Hematopoietic multipotent progenitor cell treated with erythropoietin and hydrocortisone succinate and interleukin-3 and kit ligand, for 15 days (in vitro differentiated cells): ENCODE measurements around the gene AUTS2.

Experiments used
- DNase-seq: peaks from one replicate; pipeline ENCODE4 v3.0.0-alpha.2; 2015; ENCODE audit warnings: low spot score

AUTS2 gene

DNA sequence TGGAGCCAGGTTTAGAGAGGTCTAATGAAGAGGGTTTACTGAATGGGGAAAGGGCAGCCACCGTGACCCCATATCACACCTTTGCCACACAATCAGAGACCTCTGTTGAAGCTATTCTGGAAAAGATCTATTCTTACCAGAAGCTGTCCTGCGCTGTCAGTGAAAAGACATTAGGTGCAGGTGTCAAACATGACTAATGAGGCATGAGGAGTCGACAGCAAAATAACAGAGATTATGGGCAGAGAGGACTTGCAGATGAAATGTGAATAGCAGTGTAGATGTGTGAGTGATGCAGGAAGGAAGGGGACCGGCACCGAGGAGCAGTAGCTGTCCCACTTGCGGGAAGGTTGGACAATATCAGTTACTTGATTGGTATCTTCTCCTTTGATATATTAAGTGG lies 906.0 kb downstream of the AUTS2 start:
- no peak for DNase-seq

DNA sequence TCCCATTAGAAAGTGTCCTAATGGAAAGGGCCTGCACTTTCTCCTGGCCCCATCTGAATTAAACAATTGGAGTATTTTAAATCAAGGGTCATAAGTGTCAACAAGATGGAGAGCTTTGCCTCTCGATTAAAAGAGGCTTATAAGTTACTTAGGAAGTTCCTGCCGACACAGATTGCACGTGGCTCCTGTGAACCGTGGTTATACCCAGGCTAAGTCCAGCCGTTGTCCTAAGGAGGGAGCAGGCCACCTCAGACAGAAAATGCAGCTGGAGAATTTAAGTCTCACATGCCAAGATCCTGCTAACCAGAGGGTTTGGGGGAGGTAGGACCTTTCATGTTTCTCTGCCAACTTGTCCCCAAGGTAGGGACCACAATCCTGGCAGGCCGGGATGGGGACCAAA lies 907.2 kb downstream of the AUTS2 start:
- no peak for DNase-seq

DNA sequence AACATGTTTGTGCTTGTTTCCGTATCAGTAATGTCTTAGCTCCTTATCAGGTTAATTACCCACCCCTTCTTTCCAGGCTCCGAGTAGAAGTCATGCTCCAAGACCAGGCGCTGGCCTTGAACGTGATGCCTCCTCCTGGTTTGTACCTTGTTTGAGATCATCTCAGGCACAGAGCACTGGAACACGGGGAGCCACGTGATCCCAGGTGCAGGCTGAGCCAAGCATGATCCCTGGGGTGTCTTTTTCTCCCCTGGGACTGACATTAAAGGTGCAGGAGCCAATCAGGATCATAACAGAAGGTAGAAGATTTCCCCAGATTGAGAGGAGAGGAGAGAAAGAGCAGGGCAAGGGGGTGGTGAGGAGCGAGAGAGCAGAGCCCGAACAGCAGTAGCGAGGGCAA lies 907.6 kb downstream of the AUTS2 start:
- no peak for DNase-seq

DNA sequence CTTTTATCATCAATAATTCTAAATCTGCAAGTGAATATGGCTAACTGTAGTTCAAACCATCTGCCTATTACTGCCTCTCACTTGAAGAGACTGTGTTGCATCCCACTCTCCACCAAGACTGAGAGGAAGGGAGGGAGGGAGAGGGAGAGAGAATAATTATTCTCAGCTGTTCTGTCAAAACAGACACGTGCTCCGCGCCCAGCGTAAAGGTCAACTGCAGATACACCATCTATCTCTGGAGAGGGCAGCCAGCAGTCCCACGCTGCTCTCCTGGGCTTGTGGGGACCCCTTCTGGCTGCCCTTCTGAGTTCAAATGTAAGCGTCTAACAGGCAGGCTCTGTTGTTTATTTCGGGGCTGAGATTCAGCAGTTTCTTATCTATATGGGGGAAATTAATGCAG lies 908.2 kb downstream of the AUTS2 start:
- DNase-seq: no peak

DNA sequence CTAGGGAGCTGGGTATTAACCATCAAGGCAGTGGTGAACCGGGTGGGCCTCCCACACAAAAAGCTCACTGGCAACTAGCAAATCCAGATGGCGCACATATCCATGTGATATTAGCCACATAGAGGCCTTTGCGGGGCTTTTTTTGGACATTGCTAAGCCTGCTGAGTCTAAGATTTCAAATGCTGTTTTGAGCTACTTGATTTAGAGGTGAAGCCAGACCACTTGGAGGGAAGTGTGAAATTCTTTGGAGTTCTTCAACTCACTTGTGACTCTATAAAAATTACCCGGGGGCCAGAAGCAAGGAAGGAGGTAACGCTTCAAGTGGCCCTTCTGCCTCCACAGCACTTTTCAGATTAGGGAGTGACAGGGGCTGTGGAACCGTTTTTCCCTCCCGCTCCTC lies 913.9 kb downstream of the AUTS2 start:
- no peak for DNase-seq

DNA sequence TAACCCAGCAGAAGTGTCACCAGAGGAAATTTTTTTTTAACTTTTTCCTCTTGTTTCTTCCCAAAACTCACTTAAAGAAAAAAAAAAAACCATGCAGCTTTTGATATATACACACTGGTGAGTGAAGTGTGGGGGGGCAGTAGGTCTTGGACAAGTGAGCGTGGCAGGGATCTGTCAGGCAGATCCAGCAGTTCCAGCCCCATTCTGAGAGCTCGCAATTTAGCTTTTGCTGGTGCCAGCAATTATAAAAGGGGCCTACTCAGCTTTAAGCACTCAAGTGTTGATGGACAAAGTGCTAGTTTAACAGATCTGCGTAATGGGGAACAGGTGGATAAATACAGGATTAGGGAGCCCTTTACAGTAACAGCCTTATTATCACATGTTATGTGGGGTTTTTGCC lies 914.5 kb downstream of the AUTS2 start:
- no peak for DNase-seq

DNA sequence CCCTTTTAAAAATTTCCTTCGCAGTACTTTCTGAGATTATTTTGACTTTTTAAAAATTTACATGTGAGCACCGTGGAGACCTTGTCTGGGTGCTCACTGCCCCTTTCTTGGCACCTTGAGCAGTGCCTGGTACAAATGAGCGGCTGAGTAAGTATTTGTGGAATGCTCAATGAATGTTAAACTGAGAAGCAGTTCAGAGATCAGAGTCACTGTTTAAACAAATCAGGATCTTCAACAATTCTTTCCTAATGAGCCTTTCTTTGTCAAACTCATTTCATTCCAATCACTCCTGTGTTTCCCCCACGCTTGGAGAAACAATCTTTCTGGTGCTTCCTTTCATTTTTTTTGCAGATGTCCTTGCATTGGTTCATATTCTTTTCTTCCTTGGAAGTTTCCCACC lies 922.3 kb downstream of the AUTS2 start:
- no peak for DNase-seq

DNA sequence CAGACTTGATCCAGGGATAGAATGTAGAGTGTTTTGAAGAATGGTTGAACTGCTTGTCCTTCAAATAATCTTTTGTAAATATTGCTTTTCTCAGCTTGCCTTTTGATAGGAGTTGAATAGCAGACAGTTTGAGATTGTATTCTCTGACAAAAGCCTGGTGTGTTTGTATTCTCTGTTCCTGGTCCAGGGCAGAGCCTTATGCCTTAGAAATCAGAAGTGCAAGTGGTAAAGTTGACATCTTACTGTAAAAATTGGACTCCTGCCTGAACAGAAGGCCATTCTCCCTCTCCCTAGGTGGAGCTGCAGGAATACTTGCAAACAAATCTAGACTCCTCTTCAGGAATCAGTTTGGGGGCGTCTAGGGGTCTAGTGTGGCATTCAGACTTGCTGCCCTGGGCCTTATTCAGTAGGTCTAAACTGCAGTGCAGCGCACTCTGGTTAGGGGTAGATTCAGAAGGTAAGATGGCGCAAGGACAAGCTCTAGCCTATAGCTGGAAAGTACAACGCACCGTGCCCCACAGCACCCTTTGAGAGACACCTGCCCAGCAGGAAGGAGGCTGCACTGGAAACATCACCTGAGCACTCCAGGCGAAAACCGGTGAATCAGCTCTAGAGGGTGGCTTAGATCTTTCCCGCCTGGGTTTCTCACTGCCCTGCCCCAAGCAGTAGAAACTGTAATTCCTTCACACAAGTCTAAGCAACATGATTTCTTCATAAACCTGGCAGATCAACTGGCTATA lies 925.1 kb downstream of the AUTS2 start:
- no peak for DNase-seq

DNA sequence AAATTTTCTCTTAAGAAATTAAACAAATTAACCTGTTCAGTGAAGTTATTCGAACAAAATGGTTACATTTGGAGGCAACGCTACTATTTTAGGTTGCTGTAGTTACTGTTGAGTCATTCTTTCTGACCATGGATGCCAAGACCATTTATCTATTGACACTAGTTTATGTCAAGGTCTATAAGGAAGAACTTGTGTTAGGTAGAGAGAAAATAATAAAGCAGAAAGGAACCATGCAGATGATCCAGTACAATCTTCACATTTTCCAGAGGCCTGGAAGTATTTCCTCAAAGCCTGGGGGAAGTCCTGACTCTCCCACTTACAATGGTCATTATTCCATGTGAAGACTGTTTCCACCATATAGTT lies 925.7 kb downstream of the AUTS2 start:
- no peak for DNase-seq

DNA sequence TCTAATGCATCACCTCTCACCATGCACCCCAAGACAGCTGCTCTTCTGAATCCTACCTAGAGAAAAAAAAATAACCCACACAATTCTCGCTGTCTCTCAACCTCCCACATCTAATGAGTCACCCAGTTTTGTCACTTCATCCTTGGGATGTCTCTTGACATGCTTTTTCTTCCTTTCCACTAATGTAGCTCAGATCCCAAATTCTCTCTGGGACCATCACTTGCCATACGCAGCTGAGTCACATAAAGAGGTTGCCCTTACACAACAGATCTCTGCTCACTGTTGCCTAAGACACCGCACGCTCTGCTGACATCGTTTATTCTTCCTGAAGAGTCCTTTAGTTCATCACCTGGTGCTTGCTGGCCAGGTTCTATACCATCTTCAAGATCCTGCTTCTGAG lies 927.7 kb downstream of the AUTS2 start:
- DNase-seq: no peak

DNA sequence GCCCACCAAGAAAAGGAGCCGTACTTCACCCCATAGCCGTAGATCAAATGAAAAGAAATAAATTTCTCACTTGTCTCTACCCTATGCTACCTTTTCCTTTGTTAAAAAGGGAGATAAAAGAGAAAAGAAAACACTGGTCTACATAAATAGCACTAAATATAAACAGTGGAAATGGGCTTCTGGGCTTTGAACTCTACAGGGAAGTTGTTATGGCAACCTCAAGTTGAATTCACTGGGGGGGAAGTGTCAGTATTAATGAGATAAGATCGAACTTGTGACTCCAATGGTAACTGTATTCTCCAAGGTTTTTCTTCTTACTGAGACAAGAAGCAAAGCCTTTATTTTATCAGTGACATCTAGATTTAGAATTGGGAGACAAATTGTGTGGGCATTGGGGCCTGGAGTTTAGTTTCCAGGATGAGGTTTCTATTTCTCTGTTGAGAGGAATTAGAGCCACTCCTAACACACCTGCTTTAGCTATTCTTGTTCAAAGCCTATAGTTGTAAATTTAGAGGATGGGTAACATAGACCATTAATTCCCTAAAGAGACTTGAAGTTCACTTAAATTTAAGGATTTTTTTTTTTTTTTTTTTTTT lies 929.3 kb downstream of the AUTS2 start:
- DNase-seq: no peak

DNA sequence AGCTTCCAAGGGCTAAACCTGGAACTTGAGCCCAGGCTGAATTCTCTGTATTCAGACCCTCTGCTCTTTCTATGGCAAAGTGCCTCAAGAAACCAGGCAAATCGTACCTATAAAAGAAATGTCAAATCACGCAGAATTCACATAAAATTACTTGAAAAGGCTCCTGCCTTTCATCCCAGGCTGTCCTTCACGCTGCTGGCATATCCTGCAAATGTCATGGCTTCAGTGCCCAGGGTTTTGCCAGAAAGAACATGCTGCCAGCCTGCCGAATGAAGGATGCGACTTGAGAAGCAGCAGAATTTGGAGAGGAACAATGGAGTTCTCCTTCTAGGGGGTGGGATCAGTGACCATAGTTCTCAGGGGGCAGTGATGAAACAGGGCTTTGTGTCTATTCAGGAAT lies 931.2 kb downstream of the AUTS2 start:
- no peak for DNase-seq

DNA sequence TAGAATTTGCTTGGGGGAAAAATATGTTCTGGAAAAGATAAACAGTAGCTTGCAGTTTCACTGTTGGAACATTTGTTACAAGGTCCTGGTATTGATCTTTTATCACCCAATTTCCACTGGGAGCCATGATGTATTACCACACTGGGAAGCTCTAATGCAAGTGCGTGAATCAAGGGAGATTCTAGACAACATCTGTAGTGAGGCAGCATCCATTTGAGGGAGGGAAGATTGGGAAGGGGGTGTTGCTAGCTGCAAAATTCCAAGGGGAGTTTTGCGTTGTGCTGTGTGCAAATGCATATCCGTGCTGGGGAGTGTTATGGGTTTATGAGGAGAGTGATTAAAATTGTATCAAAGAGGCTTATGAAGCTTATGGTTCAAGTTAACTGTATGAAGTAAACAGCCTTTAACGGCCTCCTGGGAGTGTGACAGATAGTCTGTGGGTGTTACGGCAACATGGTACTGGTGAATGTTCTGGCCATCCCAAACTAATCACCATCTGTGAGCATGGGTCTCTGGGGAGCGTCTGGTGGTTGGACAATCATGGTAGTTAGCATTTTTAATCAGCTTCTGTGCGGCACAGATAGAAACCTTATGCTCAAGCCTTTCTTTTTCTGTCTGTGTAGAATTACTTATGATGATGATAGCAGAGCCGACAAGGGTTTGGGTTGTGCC lies 931.8 kb downstream of the AUTS2 start:
- DNase-seq: no peak

DNA sequence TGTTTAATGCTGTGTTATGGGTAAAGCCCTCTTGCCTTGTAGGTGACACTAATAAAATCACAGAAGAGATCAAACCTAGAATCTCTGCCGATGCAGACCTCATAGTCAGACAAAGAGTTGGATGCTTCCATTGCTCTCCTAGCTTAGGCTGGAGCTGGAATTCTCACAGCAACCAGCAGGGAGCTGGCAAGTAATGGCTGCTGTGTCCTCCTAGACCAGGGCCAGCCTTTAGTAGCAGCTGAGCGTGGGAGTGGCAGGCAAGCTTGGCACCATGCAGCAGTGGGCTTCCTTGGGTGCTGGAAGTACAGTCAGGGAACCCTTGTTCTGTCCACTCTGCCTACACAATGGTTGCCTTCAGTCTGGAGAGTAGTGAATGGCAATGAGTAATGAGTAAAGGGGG lies 935.3 kb downstream of the AUTS2 start:
- no peak for DNase-seq

DNA sequence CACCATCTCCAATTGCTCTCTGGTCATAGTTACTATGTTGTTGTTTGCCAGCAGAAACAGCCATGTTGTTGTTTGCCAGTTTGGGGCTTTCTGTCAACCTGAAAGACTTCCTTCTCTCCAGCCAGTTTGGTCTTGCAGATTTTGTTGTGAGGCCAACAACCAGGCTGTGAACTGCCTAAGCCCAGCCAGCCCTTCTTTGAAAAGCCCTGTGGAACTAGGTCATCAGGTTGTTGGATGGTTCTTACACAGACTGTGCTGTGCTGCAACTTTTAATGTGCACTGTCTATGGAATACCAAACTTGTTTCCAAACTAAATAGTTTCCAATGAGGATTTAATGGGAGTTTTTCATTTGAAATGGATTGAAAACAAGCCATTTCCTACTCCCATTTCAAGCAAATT lies 940.9 kb downstream of the AUTS2 start:
- no peak for DNase-seq

DNA sequence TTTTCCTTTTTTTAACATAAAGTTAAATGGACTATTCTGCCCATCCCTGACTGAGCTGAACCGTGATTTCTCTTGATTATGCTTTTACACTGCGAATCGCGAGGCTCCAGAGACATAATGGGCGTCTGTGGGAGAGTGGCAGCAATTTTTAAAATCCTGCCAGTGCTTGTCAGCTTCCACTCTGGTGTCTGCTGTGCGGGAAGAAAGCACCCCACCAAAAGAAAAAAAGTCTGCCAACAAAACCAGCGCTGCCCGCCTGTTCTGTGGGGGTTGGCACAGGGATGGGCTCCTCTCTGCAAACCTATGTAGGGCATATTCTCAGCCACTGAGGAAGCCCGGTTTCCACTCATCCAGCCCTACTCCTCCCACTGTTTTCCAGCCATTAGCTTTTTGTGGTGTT lies 941.3 kb downstream of the AUTS2 start:
- no peak for DNase-seq

DNA sequence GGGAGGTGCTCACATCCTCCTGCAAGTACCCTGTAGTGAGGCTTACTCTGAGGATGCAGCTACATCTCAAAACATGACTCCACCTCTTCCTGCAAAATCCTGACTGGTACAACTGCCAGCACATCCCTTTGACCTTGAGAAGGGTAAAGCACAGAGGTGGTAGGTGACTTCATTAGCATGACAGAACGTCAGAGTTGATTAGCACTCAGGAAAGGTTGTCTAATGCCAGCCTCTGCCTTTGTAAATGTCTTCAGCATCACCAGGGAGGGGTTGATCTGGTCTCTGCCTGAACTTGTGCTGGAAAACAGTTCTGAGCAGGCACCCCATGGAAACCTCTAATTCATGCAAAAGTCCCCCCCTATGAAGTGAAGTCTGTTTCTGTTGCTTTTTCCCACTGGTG lies 942.4 kb downstream of the AUTS2 start:
- DNase-seq: no peak

DNA sequence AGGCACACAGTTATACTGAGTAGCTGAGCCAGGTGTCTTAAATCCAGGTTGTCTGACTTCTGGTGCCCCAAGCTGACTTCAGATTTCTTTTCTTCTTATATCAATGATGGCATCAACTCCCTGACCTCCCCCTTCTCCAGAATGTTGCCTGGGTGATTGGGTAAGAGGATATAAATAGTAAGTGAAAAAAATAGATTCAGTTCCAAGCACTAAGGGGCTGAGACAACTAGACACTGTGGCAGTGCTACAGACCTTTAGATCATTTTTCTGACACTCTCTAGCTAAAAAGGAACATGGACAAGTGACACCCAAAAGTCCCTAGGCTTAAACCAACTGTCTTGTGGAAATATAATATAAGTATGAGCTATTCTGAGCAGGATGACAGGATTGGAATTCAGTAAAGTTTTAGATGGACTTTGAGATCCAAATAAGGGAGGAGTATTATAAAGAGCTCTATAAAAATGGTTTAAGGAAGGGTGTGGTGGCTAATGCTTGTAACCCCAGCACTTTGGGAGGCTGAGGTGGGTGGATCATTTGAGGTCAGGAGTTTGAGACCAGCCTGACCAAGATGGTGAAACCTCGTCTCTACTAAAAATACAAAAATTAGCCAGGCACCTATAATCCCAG lies 944.6 kb downstream of the AUTS2 start:
- no peak for DNase-seq

DNA sequence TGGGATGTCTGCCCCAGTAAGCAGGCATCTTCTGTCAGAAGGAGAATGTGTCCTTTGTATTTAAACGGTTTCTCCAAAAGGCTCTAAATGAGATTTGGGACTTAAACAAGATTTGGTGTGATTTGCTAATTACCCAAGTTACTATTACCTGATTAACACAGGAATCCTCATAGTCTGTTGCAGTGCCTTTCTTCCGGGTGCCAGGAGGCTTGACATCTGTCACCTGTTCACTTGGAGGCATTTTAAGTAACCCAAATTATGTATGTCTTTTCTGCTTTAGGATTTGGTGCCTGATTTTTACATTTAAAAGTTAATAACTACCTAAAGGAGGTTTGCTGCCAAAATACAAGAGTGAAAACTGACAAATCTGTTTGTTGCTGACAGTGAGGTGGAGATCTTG lies 945.7 kb downstream of the AUTS2 start:
- DNase-seq: no peak

DNA sequence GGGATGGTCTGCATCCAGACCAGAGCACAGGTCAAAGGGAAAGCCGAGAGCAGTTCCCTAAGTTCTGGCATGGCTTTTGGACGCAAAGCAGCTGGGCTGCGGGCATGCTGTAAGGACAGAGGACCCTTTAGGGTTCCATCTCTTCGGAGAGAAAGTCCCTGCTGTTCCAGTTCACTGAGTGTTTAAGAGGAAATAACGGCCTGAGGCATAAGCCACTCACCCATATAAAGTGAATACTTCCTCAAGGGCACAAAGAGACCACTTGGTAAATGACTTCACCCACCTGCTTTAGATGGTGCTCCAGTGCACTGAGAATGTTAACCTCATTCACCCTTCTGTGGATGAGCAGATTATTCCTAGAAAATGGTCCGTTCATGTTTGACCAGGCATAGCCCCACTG lies 946.9 kb downstream of the AUTS2 start:
- no peak for DNase-seq

DNA sequence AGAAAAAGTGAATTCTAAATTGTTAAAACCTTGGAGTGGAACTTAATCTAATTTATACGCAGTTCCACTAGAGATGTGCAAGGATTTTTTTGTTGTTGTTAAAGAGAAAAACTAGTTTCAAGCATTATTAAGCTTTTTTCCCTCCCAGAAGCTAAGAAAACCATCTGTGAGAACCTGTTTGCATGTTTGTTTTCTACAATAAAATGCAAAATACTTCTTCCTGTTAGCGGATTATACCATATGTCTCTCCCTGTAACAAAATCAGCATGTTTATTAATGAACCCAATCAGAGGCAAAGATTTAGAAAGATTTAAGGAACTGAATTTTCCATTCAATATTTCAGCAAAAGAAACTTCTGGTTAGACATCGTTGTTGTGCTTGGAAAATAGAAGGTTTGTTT lies 953.9 kb downstream of the AUTS2 start:
- no peak for DNase-seq

DNA sequence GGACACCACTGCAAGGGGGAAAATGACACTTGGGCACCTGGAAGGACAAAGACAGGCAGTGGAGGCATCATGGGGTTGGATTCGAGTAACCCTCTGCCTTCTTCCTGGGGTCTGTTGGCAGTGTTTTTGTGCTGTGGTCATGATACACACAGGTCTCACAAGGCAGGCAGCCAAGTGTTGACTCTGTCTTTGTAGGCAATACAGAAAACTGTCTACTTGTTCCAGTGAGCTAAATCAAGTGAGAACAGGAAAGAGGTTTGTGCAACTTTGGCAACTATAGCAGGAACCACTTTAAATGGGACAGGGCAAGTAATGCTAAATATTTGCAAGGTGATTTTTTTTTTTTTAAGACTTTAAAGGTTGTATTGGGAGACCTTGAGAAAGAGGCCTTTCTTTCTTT lies 955.1 kb downstream of the AUTS2 start:
- DNase-seq: no peak

DNA sequence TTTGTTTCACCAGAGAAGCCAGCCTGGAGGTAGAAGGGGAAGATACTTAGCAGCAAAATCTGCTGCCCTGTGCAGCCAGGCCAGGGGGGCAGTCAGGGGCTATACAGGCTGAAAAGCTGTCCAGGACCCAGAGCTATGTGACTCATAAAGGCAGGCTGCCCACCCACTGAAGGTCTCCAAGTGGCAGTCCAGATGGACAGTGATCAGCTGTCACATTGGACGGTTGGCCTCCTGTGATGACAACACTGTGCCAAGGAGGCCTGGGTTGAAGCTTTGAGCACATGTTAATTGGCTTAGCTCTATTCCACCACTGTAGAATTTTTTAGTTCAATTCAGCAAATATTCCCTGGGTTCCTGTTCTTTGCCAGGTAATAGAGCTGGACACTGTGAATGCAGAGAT lies 956.4 kb downstream of the AUTS2 start:
- DNase-seq: no peak
